Activated T-cell treated with anti-CD3 and anti-CD28 coated beads, Interleukin-2, amount 50 U/mL, for 48 hours (primary cell): ENCODE results near the gene CACNA2D3.

ENCODE experiments used
- DNase-seq, 2 experiments: peaks; one replicate each; pipeline ENCODE4 v3.0.0-alpha.2; 2020

Gene CACNA2D3

GRCh38 chr3:54713455-54713854 lies 591.1 kb downstream of the CACNA2D3 start:
- no peak for DNase-seq

DNA sequence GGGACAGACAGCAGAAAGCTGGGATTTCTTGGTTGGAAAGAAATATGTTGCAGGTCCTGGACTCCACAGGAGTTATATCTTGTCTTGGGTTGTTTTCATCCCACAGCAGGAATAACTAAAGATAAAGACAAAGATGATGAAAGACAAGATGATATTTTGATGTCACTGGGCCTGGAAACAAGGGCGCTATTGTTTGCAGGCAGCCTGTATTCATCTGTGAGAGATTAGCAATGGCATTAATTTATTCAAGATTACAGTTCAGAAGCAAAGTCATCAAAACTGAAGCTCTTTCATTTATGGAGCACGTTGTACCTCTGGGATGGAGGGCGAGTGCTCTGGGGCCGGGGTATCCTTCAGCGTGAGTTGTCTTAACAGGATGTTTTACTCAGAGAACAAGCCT lies 591.7 kb downstream of the CACNA2D3 start:
- no peak for DNase-seq

DNA sequence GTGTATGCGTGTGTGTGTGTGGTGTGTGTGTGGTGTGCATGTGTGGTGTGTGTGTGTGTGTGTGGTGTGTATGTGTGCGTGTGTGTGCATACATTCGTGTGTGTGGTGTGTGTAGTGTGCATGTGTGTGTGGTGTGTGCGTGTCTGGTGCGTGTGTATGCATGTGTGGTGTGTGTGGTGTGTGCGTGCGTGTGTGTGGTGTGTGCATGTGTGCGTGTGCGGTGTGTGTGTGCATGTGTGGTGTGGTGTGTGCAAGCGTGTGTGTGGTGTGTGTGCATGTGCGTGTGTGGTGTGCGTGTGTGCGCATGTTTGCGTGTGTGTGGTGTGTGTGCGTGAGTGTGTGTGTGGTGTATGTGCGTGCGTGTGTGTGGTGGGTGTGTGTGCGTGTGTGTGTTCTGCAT lies 595.2 kb downstream of the CACNA2D3 start:
- DNase-seq, result no peak

GRCh38 chr3:54719914-54720313 lies 597.6 kb downstream of the CACNA2D3 start:
- no peak for DNase-seq

DNA sequence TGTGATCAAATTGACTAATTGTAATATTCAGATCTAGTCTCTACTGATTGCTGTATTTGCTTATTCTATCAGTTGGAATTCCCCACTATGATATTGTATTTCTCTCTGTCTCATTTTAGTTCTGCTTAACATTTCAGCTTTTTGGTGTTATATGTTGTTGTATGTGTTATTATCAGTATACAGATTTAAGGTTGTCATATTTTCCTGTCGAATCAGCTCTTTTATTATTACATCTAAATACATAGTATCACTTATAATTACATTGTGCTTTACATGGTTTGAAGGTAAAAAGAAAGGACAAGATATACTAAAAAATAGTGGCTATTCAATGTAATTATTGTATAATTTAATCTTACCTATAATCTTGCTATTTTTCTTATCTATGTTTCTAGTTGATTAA lies 598.3 kb downstream of the CACNA2D3 start:
- no peak for DNase-seq

DNA sequence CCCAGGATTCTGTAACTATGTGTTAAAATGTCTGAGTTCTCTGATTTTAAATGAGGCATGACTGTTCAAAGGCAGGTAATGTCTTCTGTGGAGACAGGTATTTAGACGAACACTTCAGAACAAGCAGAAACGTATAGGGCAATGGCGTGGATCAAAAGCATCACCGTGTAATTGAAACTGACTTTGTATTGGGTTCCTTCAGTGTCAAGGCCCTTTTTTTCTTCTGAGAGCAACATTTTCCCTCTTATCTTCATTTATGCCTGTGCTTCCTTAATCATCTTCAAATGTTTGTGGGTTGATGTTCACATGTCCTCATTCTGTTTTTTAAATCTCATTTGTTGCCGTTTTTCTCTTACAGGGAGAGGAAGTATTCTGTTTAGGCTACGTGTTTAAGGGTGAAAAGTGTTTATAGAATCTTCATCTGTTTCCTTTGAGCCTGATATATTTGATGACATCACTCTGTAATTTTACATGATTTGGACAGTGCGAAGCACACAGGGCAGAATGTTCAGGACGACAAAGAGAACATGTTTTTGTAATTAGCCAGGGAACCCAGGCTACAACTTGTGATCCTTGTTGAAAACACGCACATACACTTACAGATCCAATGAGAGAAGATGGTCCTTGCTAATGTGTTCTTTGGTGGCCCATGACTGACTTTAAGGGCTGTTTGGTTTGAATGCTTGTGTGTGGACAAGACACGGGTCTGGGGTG lies 609.5 kb downstream of the CACNA2D3 start:
- DNase-seq, result no peak

- DNase-seq, result no peak
Measured at GRCh38 chr3:54733106-54734006, 611.0 kb downstream of the CACNA2D3 start.

GRCh38 chr3:54736459-54736858 lies 614.1 kb downstream of the CACNA2D3 start:
- no peak for DNase-seq

GRCh38 chr3:54743755-54744154 lies 621.4 kb downstream of the CACNA2D3 start:
- no peak for DNase-seq

- no peak for DNase-seq
Measured at GRCh38 chr3:54744291-54744690, 621.9 kb downstream of the CACNA2D3 start.

- DNase-seq, result no peak
Measured at GRCh38 chr3:54745843-54746242, 623.5 kb downstream of the CACNA2D3 start.

- DNase-seq, result no peak
Measured at GRCh38 chr3:54746722-54747121, 624.4 kb downstream of the CACNA2D3 start.

- no peak for DNase-seq
Measured at GRCh38 chr3:54755756-54756155, 633.4 kb downstream of the CACNA2D3 start.

GRCh38 chr3:54756330-54756731 lies 634.0 kb downstream of the CACNA2D3 start:
- no peak for DNase-seq

DNA sequence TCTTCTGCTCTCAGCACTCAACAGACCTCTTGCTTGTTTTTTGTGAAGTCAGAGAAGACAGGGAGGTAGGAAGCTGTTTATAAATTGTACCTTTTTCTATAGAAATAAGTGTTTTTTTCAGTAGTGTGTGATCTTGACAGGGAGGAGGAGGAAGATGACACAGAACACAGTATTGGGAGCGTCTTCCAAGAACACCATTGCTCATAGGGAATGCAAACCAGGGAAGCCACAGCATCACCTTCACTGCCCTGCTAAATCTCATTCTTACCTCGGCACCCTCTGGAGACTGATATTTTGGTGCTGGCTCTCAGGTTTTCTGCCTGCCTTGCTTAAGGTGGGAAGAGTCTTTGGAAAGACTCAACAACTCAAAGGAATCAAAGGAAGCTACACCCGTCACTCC lies 636.1 kb downstream of the CACNA2D3 start:
- no peak for DNase-seq

- no peak for DNase-seq
Measured at GRCh38 chr3:54759166-54759565, 636.8 kb downstream of the CACNA2D3 start.

DNA sequence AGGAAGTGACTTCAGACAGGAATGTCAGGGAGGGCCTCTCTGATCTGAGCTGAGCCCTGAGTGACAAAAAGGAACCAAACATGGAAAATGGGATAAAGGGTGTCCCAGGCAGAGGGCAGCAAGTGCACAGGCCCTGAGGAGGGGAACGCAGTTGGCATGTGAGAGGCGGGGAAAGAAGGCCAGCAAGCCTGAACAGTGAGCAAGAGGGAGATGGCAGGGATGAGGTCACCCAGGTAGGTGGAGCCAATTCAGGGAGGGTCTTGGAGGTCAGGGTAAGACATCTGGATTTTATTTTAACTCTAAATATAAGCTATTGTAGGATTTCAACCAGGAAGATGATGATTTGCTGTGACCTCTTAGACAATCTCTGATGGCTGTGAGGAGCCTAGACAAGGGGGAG lies 637.8 kb downstream of the CACNA2D3 start:
- no peak for DNase-seq

DNA sequence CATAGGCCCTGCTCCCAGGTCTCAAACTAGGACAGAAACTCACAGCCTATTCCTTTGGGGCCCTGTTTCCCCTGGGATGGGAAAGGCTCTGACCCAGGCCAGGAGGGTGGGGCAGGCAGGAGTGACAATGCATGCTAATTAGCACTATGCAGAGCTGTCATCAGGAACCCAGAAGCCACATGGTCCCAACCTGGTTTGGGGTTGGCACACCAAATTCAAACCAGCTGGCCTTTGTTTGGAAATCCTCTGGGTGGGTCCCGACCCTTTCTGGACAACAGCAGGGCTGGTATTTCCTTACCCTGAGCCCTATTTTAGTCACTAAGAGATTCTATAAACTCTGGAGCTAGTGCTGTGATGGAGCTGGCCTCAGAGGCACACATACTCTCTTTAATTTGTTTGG lies 639.3 kb downstream of the CACNA2D3 start:
- no peak for DNase-seq

DNA sequence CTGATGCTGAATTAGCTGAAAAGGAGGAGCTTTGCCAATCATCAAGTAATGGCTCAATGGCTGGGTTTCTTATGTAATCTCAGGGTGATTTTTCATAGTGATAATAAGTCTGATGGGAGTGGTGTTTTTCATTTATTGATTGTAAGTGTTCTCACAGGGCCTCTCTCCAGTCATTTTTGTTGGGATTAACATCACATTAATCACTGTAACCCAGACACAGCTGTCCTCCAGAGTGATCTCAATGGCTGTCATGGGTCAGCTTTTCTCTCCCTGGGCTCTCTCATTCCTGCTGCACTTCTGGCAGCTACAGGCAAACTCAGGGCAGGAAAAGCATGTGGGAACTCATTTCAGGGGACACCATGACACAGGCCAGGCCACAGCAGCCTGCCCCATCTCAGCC lies 642.6 kb downstream of the CACNA2D3 start:
- no peak for DNase-seq

- DNase-seq, result no peak
Measured at GRCh38 chr3:54771050-54771449, 648.7 kb downstream of the CACNA2D3 start.

DNA sequence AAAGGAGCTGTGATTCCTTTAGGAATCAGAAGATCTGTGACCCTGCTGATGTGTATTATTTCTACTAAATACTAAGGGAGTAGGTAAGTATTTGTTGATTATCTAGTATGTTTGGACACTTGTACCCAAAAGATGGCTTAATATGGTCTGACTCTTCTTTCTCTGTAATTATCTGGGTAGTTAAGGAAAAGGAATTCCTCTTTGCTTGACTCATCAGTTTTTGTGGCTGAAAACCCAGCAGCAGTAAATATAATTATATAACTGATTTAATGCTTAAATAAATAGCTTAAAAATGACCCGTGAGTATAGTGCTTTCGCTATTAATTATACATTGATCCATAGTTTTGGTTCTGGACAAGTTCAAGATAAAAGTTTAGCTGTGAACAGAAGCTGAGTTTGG lies 649.7 kb downstream of the CACNA2D3 start:
- DNase-seq, result no peak

- DNase-seq, result no peak
Measured at GRCh38 chr3:54772746-54773145, 650.4 kb downstream of the CACNA2D3 start.

DNA sequence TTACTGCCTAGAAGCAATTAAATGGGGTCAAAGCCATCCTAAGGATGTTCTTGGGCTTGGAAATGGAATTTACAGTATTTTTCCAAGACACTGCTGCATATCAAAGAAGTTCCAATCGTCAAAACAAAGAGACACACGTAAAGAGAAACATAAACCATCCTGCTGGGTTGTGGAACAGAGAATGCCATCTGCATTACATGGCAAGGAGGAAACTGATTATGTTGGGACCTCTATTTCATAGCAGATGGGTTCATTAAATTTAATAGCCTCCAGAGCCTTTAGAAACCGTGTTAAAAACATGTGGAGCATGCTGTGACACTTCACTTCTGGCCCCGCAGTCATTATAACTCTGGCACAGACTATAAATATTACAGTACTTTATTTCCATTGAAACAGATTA lies 650.9 kb downstream of the CACNA2D3 start:
- DNase-seq, result no peak

GRCh38 chr3:54776601-54777000 lies 654.2 kb downstream of the CACNA2D3 start:
- no peak for DNase-seq
